Stimulated activated CD4-positive, alpha-beta T cell treated with anti-CD3 and anti-CD28 coated beads, Interleukin-1b, Interleukin-23, amount 100 ng/mL, for 48 hours (primary cell): ENCODE data around the gene SEMA4C.
"Not testable (repeated sequence)": the region's sequence is repeated elsewhere in the genome, so short reads cannot be mapped to it uniquely, and the experiment has no call there.

Experiments used
- DNase-seq: peaks from one replicate; pipeline ENCODE4 v3.0.0-alpha.2; 2020

The SEMA4C gene

GRCh38 chr2:96897491-96898134 is 27.7 kb upstream of the SEMA4C start:
- DNase-seq = no peak

GRCh38 chr2:96895746-96896651 is 26.1 kb upstream of the SEMA4C start:
- no peak for DNase-seq

- DNase-seq = no peak
These were observed 25.3 kb upstream of the SEMA4C start for GRCh38 chr2:96895032-96895745.

- no peak for DNase-seq
These were observed 24.3 kb upstream of the SEMA4C start for GRCh38 chr2:96894151-96894531.

- no peak for DNase-seq
These were observed 23.6 kb upstream of the SEMA4C start for GRCh38 chr2:96893289-96894150.

- DNase-seq = no peak
These were observed 21.9 kb upstream of the SEMA4C start for GRCh38 chr2:96891591-96892333.

GRCh38 chr2:96890726-96891385 is 21.0 kb upstream of the SEMA4C start:
- no peak for DNase-seq

- DNase-seq = no peak
These were observed 20.4 kb upstream of the SEMA4C start for GRCh38 chr2:96890252-96890651.

- not testable (repeated sequence) for DNase-seq
These were observed 19.6 kb upstream of the SEMA4C start for GRCh38 chr2:96889502-96889901.

GRCh38 chr2:96888072-96889011 is 18.5 kb upstream of the SEMA4C start:
- no peak for DNase-seq

- no peak for DNase-seq
These were observed 17.7 kb upstream of the SEMA4C start for GRCh38 chr2:96887493-96888012.

GRCh38 chr2:96885432-96886347 is 15.8 kb upstream of the SEMA4C start:
- no peak for DNase-seq

GRCh38 chr2:96884299-96885094 is 14.6 kb upstream of the SEMA4C start:
- no peak for DNase-seq

- DNase-seq = no peak
These were observed 13.4 kb upstream of the SEMA4C start for GRCh38 chr2:96883306-96883705.

GRCh38 chr2:96882906-96883305 is 13.0 kb upstream of the SEMA4C start:
- DNase-seq = no peak

- DNase-seq = no peak
These were observed 12.3 kb upstream of the SEMA4C start for GRCh38 chr2:96882230-96882629.

GRCh38 chr2:96881349-96882195 is 11.7 kb upstream of the SEMA4C start:
- no peak for DNase-seq
